HEK293 (cell line): Measurements from ENCODE around the gene SPATA4.

Experiments used
- CTCF ChIA-PET: fragments of 350-600 bp; formaldehyde crosslinking; extraction: SDS; loops from one replicate; lab custom pipeline; 2021; ENCODE audit warnings: antibody characterized with exemption; lab: Yijun Ruan, JAX
- POLR2A ChIA-PET: fragments of 300-600 bp; formaldehyde crosslinking; extraction: SDS; loops from one replicate; lab custom pipeline; 2020; ENCODE audit warnings: antibody characterized with exemption, inconsistent platforms; lab: Yijun Ruan, JAX
- H3K27ac ChIP-seq: fragments of 200-500 bp; sonication (Bioruptor generic); 2 replicates; pipeline ENCODE4 v1.5.1; 2014; ENCODE audit warnings: low read depth, low read length, control low read depth, inconsistent platforms; ENCODE audit errors: extremely low read depth
- H3K36me3 ChIP-seq, 2 experiments: fragments of 200-500 bp in 1 of 2; sonication (Bioruptor generic) in 1 of 2; 1 replicate in 1 of 2; 2 replicates in 1 of 2; pipeline ENCODE4 v1.5.1; 2014 to 2017; ENCODE audit warnings: inconsistent platforms in 2 of 2, low read length in 2 of 2; ENCODE audit not compliant: control insufficient read depth in 2 of 2, insufficient read depth in 1 of 2
- H3K4me1 ChIP-seq: fragments of 200-500 bp; sonication (Bioruptor generic); 2 replicates; pipeline ENCODE4 v1.5.1; 2014; ENCODE audit warnings: mild to moderate bottlenecking, low read length, inconsistent platforms; ENCODE audit not compliant: control insufficient read depth, insufficient read depth
- H3K4me3 ChIP-seq: 2 replicates; pipeline ENCODE4 v1.5.1; 2011; ENCODE audit warnings: low read depth, mild to moderate bottlenecking, control low read depth, low read length, moderate library complexity
- H3K9me3 ChIP-seq: fragments of 200-500 bp; sonication (Bioruptor generic); 2 replicates; pipeline ENCODE4 v1.5.1; 2014; ENCODE audit warnings: low read depth, low read length, inconsistent platforms; ENCODE audit not compliant: control insufficient read depth, insufficient read depth
- BCL6B ChIP-seq: fragments of 450-650 bp; formaldehyde crosslinking; IDR thresholded peaks from 2 replicates; pipeline ENCODE4 v1.5.1; 2017; ENCODE audit warnings: missing biosample characterization, missing genetic modification characterization
- FEZF1 ChIP-seq: fragments of 450-650 bp; formaldehyde crosslinking; IDR thresholded peaks from 2 replicates; pipeline ENCODE4 v1.5.1; 2016; ENCODE audit warnings: missing biosample characterization, missing genetic modification characterization
- GFI1B ChIP-seq: fragments of 450-650 bp; formaldehyde crosslinking; IDR thresholded peaks from 2 replicates; pipeline ENCODE4 v1.5.1; 2016; ENCODE audit warnings: missing biosample characterization, missing genetic modification characterization
- OVOL3 ChIP-seq: fragments of 450-650 bp; formaldehyde crosslinking; IDR thresholded peaks from 2 replicates; pipeline ENCODE4 v1.5.1; 2016; ENCODE audit warnings: missing biosample characterization, missing genetic modification characterization
- PRDM10 ChIP-seq: fragments of 450-650 bp; formaldehyde crosslinking; IDR thresholded peaks from 2 replicates; pipeline ENCODE4 v1.5.1; 2016; ENCODE audit warnings: missing biosample characterization, missing genetic modification characterization
- PRDM6 ChIP-seq: fragments of 450-650 bp; formaldehyde crosslinking; IDR thresholded peaks from 2 replicates; pipeline ENCODE4 v1.5.1; 2017; ENCODE audit warnings: missing biosample characterization, missing genetic modification characterization
- TRIM28 ChIP-seq: IDR thresholded peaks from 2 replicates; pipeline ENCODE4 v1.6.1; 2011; ENCODE audit warnings: low read length, control low read depth, borderline replicate concordance
- ZBTB17 ChIP-seq: fragments of 450-650 bp; formaldehyde crosslinking; IDR thresholded peaks from 2 replicates; pipeline ENCODE4 v1.5.1; 2016; ENCODE audit warnings: missing biosample characterization, missing genetic modification characterization
- ZBTB6 ChIP-seq: fragments of 450-650 bp; formaldehyde crosslinking; IDR thresholded peaks from 2 replicates; pipeline ENCODE4 v1.5.1; 2017; ENCODE audit warnings: missing biosample characterization, missing genetic modification characterization
- ZEB2 ChIP-seq: fragments of 450-650 bp; formaldehyde crosslinking; IDR thresholded peaks from 2 replicates; pipeline ENCODE4 v1.5.1; 2016; ENCODE audit warnings: missing biosample characterization, missing genetic modification characterization
- ZNF169 ChIP-seq: fragments of 450-650 bp; formaldehyde crosslinking; IDR thresholded peaks from 2 replicates; pipeline ENCODE4 v1.5.1; 2016; ENCODE audit warnings: missing biosample characterization, missing genetic modification characterization
- ZNF18 ChIP-seq: fragments of 450-650 bp; formaldehyde crosslinking; IDR thresholded peaks from 2 replicates; pipeline ENCODE4 v1.5.1; 2016; ENCODE audit warnings: missing biosample characterization, missing genetic modification characterization
- ZNF302 ChIP-seq: fragments of 450-650 bp; formaldehyde crosslinking; IDR thresholded peaks from 2 replicates; pipeline ENCODE4 v1.5.1; 2016; ENCODE audit warnings: missing biosample characterization, missing genetic modification characterization, low read depth
- ZNF335 ChIP-seq: fragments of 450-650 bp; formaldehyde crosslinking; conservative IDR thresholded peaks from 2 replicates; pipeline ENCODE4 v1.5.1; 2016; ENCODE audit warnings: missing biosample characterization, missing genetic modification characterization
- ZNF530 ChIP-seq: fragments of 450-650 bp; formaldehyde crosslinking; IDR thresholded peaks from 2 replicates; pipeline ENCODE4 v1.5.1; 2016; ENCODE audit warnings: low read depth, missing biosample characterization, missing genetic modification characterization
- ZNF571 ChIP-seq: fragments of 450-650 bp; formaldehyde crosslinking; IDR thresholded peaks from 2 replicates; pipeline ENCODE4 v1.5.0; 2017; ENCODE audit warnings: missing biosample characterization, missing genetic modification characterization
- ZNF580 ChIP-seq: fragments of 450-650 bp; formaldehyde crosslinking; IDR thresholded peaks from 2 replicates; pipeline ENCODE4 v1.5.1; 2016; ENCODE audit warnings: missing biosample characterization, missing genetic modification characterization
- ZNF600 ChIP-seq: fragments of 450-650 bp; formaldehyde crosslinking; IDR thresholded peaks from 2 replicates; pipeline ENCODE4 v1.5.1; 2016; ENCODE audit warnings: missing biosample characterization, missing genetic modification characterization
- ZNF623 ChIP-seq: fragments of 450-650 bp; formaldehyde crosslinking; IDR thresholded peaks from 2 replicates; pipeline ENCODE4 v1.5.1; 2016; ENCODE audit warnings: missing biosample characterization, missing genetic modification characterization
- ZNF670 ChIP-seq: fragments of 450-650 bp; formaldehyde crosslinking; IDR thresholded peaks from 2 replicates; pipeline ENCODE4 v1.5.1; 2016; ENCODE audit warnings: missing biosample characterization, missing genetic modification characterization, low read depth
- ZNF692 ChIP-seq: fragments of 450-650 bp; formaldehyde crosslinking; IDR thresholded peaks from 2 replicates; pipeline ENCODE4 v1.5.1; 2016; ENCODE audit warnings: missing biosample characterization, missing genetic modification characterization
- ZNF777 ChIP-seq: fragments of 450-650 bp; formaldehyde crosslinking; IDR thresholded peaks from 2 replicates; pipeline ENCODE4 v1.5.1; 2017; ENCODE audit warnings: missing biosample characterization, missing genetic modification characterization, borderline replicate concordance
- ZNF843 ChIP-seq: fragments of 450-650 bp; formaldehyde crosslinking; IDR thresholded peaks from 2 replicates; pipeline ENCODE4 v1.5.1; 2016; ENCODE audit warnings: missing biosample characterization, missing genetic modification characterization
- ZSCAN30 ChIP-seq: fragments of 450-650 bp; IDR thresholded peaks from 2 replicates; pipeline ENCODE4 v1.5.1; 2018; ENCODE audit warnings: missing biosample characterization, mild to moderate bottlenecking, missing genetic modification characterization, moderate library complexity
- ZSCAN4 ChIP-seq: fragments of 450-650 bp; formaldehyde crosslinking; IDR thresholded peaks from 2 replicates; pipeline ENCODE4 v1.5.1; 2017; ENCODE audit warnings: missing biosample characterization, missing genetic modification characterization

The SPATA4 gene

GRCh38 chr4:176238157-176238610 is 42.8 kb upstream of the SPATA4 start:
- POLR2A ChIA-PET = interaction anchor here (0.7 kb wide), 1 partner anchor 30 kb away, joined by 3 read pairs; no protein-coding TSS in a partner anchor
- TF ChIP-seq ZNF335 (tag by site-specific recombination) (0 out of 2 replicates have a peak, but pooled peaks have one; percentile 12), BCL6B (no peak), ZNF692 (tag by site-specific recombination) (no peak), ZSCAN4 (tag by site-specific recombination) (no peak), ZNF600 (tag by site-specific recombination) (no peak), ZNF623 (no peak), ZBTB17 (tag by site-specific recombination) (0 out of 2 replicates have a peak, but pooled peaks have one; percentile 14), ZNF302 (tag by site-specific recombination) (no peak), ZBTB6 (tag by site-specific recombination) (no peak), PRDM6 (tag by site-specific recombination) (peak; percentile 71), FEZF1 (tag by site-specific recombination) (peak; percentile 97), ZNF530 (tag by site-specific recombination) (no peak), OVOL3 (tag by site-specific recombination) (0 out of 2 replicates have a peak, but pooled peaks have one; percentile 49), ZNF777 (tag by site-specific recombination) (no peak), ZNF843 (tag by site-specific recombination) (peak; percentile 74), GFI1B (tag by site-specific recombination) (peak; percentile 96), ZNF580 (peak; percentile 45), ZNF670 (no peak), PRDM10 (tag by site-specific recombination) (peak; percentile 44), ZEB2 (tag by site-specific recombination) (0 out of 2 replicates have a peak, but pooled peaks have one; percentile 17), ZSCAN30 (tag by site-specific recombination) (peak; percentile 67), TRIM28 (no peak), ZNF18 (no peak), ZNF169 (tag by site-specific recombination) (no peak), ZNF571 (tag by site-specific recombination) (no peak)

More at GRCh38 chr4:176238157-176238610, 42.8 kb upstream of the SPATA4 start:
- no peaks in the 10 kb centered on the region for H3K9me3 ChIP-seq
- peaks cover 7% of the 10 kb centered on the region for H3K4me1 ChIP-seq
- H3K36me3 ChIP-seq = no peaks in the 10 kb centered on the region
- no peak overlapping the region for H3K27ac ChIP-seq
- no peak overlapping the region for H3K4me3 ChIP-seq
- CTCF ChIA-PET = no interaction called here
